Measurements from ENCODE around the gene KCTD4.

DNA sequence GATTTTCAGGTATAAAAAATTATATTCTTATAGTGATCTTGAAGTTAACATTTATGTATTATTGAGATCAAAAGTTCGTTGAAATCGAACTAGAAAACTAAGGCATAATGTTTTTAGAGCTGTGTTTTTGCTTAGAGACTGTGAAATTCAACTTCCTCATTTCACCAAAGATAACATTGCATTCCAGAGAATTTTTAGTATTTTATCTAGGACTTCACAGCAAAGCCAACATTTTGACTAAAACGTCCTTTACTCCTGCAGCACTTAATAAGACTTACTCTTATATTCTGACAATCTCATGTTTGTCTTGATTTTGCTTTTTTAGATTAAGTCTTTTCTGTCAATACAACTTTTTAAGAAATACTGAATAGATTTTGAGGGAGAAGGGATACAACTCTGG is 4.7 kb downstream of the KCTD4 start:
- TF ChIP-seq, protein P1, sequence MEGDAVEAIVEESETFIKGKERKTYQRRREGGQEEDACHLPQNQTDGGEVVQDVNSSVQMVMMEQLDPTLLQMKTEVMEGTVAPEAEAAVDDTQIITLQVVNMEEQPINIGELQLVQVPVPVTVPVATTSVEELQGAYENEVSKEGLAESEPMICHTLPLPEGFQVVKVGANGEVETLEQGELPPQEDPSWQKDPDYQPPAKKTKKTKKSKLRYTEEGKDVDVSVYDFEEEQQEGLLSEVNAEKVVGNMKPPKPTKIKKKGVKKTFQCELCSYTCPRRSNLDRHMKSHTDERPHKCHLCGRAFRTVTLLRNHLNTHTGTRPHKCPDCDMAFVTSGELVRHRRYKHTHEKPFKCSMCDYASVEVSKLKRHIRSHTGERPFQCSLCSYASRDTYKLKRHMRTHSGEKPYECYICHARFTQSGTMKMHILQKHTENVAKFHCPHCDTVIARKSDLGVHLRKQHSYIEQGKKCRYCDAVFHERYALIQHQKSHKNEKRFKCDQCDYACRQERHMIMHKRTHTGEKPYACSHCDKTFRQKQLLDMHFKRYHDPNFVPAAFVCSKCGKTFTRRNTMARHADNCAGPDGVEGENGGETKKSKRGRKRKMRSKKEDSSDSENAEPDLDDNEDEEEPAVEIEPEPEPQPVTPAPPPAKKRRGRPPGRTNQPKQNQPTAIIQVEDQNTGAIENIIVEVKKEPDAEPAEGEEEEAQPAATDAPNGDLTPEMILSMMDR (IDR thresholded peaks at IDR 0.05; ENCODE audit: poor library complexity): no peak
- no peak for TF ChIP-seq EZH2 (IDR thresholded peaks at IDR 0.05; ENCODE audit: borderline replicate concordance)

Data from hepatocyte (in vitro differentiated cells).